ENCODE results near the gene ACAD9.

The ACAD9 gene

DNA sequence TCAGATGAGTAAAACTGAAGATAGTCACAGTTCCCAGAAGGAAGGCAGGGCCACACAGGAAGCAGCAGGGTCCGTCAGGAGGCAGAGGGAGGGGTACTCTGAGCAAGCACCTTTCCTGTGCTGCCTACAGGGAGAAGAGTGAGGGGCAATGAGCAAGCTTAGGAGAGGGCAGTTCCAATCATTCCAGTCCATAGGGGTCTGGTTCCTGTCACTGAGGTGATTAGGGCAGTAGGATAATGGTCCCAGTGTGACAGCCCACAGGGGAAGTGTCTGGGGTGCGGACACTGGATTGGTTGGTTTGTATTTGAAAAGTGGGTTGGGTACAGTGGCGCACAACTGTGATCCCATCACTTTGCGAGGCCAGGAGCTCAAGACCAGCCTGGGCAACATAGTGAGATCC, 7.1 kb upstream of the ACAD9 start:
- TF ChIP-seq POLR2A (IDR thresholded peaks at IDR 0.05; ENCODE audit: low read length) (no peak), GATA1 (IDR thresholded peaks at IDR 0.05; ENCODE audit: low read depth, low read length) (no peak)
- no peak for DNase-seq

DNA sequence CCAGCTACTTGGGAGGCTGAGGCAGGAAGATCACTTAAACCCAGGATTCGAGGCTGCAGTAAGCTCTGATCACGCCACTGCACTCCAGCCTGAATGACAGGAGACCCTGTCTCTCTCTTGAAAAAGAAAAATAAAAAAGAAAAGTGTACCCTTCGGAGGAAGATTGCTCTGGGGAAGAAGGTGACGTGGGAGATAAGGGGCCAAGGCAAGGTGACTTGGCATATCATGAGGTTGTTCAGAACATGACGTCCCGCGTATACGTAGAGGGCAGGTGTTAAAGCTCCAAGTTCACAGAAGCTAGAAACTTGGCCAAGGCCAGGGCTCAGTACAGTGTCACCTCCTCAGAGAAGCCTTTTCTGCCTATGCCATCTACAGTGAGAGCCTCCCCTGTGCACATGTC, 6.7 kb upstream of the ACAD9 start:
- TF ChIP-seq GATA1 (IDR thresholded peaks at IDR 0.05; ENCODE audit: low read depth, low read length) (no peak), POLR2A (IDR thresholded peaks at IDR 0.05; ENCODE audit: low read length) (no peak)
- peak; percentile 24 to 27 for DNase-seq

DNA sequence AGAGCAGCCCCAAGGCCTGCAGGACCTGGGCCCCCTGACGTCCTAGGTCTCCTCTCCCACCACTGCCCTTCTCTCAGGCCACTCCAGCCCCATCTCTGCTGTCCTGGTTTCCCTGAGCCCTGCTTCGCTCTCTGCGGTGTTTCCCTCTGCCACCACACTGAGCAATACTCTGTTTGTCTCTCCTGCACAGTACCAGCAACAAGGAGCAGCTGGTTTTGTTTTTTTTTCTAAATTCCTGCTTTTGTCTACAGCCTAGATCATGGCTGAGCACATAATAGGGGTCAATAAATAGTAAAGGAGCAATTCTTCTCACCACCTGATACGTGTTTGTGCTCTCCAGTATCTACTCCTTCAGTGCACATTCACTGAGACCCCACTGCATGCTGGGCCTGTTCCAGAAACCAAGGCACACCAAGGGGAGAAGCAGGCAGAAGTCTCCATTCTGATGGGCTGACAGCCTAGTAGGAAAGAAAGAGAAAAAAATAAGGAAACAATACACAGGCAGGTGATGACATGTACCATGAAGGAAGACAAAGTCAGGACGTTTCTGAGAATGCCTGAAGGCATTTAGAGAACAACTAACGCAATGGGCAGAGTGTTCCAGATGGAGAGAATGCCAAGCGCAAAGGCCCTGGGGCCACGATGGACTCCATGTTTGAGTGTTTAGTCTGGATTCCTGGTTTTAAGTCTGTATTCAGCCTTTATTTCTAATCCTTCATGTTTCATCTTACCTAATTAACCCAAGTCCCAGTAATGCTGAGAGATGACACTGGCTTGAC, 6.0 kb upstream of the ACAD9 start:
- DNase-seq: no peak
- no peak for TF ChIP-seq GATA1 (IDR thresholded peaks at IDR 0.05; ENCODE audit: low read depth, low read length)
- TF ChIP-seq POLR2A (IDR thresholded peaks at IDR 0.05; ENCODE audit: low read length): no peak

DNA sequence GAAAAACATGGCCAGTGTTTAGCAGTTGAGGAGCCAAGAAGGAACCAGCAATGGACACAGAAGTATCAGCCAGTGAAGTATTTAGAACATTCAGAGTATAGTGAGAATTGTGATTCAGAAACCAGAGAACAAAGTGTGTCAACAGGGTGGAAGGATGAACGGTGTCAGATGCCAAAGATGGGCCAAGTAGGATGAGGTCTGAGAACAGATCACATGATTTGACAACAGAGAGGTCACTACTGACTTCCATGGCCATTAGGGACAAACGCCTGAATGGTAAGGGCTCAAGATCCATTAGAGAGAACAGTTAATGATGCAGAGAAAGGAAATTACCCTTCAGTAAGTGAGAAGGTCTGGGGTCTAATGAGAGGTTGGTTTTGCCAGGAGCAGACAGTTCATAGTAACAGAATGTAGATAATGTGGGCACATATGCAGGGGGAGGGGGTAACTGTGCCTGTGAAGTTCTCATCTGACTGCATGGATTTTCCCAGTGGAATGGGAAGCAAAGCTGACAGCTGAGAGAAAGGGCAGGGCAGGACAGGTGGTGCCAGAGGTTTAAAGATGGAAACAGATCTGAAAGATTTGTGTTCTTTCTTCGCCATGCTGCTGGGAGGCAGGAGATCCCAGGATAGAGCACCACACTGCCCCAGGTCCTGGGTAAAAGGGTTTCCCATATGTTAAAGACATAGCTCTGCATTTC, 4.8 kb upstream of the ACAD9 start:
- DNase-seq: no peak
- no peak for TF ChIP-seq GATA1 (IDR thresholded peaks at IDR 0.05; ENCODE audit: low read depth, low read length)

DNA sequence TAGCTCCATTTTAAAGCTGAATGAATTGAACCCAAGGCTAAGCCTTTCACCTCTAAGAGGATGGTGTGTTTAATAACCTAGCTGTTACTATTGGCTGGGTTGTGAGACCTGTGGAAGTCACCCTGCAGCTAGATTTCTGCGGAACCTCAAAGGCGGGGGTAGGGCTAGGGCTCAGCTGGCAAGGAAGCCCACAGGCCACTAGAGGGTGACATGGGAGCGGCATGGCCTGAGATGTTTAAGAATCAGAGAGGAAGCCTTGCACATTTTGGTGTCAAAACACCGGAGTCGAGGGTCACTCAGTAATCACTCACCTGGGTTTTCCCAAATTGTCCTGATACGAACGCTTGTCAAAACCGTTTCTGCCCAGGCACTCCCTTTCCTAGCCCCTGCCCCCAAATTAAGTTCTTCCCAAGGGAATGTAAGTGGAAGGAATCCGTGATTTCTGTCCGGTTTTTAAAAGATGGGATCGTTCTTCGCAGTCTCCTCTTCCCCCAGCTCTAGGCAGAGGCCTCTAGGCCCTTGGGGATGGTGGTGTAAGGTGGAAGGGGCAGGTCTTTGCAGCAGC, 3.8 kb upstream of the ACAD9 start:
- TF ChIP-seq GATA1 (IDR thresholded peaks at IDR 0.05; ENCODE audit: low read depth, low read length) (no peak), POLR2A (IDR thresholded peaks at IDR 0.05; ENCODE audit: low read length) (no peak)
- peak; percentile 66 to 69 for DNase-seq

DNA sequence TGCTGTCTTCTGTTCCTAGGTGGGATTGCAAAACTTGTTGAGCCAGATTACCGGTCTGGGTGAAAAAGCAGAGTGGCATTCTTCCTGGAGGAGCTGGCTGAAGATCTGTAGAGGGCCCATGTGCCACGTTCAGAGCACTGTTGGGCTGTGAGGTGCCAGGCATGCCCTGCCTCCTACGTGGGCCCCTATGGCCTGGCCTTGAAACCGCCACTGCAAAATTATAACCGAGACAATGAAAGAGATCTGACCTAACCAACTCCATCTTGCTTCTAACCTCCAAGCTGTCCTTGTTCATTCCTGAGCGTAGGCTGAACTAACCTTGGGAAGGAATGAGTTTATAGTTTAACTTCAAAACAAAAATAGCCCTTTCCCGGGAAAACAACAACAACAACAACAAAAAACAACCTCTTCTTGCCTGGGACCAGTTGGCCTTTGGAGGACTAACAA, 1.4 kb upstream of the ACAD9 start:
- TF ChIP-seq POLR2A (IDR thresholded peaks at IDR 0.05; ENCODE audit: low read length) (no peak), GATA1 (IDR thresholded peaks at IDR 0.05; ENCODE audit: low read depth, low read length) (no peak)
- no peak for DNase-seq

DNA sequence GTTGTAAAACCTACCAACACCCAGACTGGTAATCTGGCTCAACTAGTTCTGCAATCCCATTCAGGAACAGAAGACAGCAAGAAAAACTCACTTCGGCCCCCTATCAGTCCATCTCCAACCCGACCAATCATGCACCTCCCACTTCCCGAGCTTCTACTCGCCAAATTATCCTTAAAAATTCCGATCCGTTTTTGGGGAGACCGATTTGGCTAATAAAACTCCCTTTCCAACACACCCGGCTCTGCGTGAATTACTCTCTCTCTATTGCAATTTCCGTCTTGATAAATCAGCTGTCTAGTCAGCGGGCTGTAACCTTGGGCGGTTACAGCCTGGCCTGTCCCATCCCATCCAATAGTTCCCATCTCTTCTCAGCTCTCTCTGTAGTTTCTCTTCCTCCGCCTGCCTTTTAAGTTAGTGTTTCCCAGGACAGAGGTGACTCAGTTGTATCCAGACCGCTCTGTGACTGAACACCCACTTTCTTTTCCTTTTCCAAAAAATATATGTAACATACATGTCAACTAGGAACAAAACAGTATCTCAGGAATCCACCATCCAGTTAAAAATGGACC, 780 bp upstream of the ACAD9 start:
- TF ChIP-seq GATA1 (IDR thresholded peaks at IDR 0.05; ENCODE audit: low read depth, low read length): no peak
- TF ChIP-seq POLR2A (IDR thresholded peaks at IDR 0.05; ENCODE audit: low read length): no peak
- peak; percentile 77 to 87 for DNase-seq

DNA sequence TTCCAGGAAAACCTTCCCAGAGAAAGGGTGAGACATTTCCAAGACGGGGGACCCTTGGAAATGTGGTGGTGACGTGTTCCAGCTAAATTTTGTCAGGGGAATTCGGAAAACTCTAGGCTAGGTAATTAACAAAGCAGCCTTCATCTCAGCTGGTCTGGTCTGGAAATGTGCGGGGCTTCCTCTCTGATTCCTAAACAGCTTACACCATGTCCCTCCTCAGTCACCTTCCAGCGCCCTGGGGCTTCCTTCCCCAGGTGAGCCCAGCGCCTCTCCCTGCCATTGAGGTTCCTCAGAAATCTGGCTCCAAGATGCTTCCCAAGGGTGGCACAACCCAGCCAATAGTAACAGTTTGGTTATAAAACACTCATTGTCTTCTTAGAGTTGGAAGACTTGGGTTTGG, 571 bp downstream of the ACAD9 start:
- no peak for TF ChIP-seq POLR2A (IDR thresholded peaks at IDR 0.05; ENCODE audit: low read length)
- no peak for TF ChIP-seq GATA1 (IDR thresholded peaks at IDR 0.05; ENCODE audit: low read depth, low read length)
- DNase-seq: peak; percentile 54 to 65

DNA sequence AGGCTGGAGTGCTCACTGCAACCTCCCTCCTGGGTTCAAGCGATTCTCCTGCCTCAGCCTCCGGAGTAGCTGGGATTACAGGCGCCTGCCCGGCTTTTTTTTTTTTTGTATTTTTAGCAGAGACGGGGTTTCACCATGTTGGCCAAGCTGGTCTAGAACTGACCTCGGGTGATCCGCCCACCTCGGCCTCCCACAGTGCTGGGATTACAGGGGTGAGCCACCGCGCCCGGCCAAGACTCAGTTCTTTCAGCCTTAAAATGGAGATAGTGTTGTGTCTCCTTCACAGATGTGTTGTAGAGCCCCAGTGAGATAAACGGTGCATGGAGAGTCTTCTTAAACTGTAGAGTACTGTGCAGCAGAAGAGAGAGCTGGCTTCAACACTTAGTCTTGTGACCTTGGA, 1.0 kb downstream of the ACAD9 start:
- DNase-seq: peak in 1 of 2 experiments; percentile 18

DNA sequence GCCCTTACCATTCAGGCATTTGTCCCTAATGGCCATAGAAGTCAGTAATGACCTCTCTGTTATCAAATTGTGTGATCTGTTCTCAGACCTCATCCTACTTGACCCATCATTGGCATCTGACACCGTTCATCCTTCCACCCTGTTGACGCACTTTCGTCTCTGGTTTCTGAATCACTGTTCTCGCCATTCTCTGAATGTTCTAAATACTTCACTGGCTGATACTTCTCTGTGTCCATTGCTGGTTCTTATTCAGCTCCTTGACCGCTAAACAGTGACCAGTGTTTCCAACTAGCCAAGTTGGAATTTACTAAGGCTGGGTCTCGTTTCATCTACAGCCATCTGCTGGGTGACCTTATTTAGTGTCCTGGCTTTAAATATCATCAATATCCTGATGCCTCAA, 2.2 kb downstream of the ACAD9 start:
- DNase-seq: no peak
- TF ChIP-seq GATA1 (IDR thresholded peaks at IDR 0.05; ENCODE audit: low read depth, low read length) (no peak), POLR2A (IDR thresholded peaks at IDR 0.05; ENCODE audit: low read length) (no peak)

DNA sequence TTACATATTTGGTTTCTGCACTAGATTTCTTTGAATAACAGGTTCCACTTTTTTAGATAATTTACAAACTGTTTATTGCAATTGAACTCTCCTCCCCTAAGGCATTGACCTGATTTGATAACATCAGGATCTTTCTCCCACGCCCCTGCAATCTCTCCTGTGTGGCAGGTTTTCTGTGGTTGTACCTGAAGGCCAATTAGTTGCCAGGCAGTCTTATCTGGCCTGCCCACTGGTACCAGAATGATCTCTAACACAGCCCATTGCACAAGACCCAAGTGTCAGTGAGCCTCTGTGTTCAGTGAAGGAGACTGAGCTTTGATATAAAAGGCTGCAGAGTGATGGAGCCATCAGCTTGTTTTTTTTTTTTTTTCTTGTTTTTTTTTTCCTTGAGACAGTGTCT, 3.3 kb downstream of the ACAD9 start:
- TF ChIP-seq POLR2A (IDR thresholded peaks at IDR 0.05; ENCODE audit: low read length) (no peak), GATA1 (IDR thresholded peaks at IDR 0.05; ENCODE audit: low read depth, low read length) (no peak)
- peak; percentile 40 to 58 for DNase-seq

DNA sequence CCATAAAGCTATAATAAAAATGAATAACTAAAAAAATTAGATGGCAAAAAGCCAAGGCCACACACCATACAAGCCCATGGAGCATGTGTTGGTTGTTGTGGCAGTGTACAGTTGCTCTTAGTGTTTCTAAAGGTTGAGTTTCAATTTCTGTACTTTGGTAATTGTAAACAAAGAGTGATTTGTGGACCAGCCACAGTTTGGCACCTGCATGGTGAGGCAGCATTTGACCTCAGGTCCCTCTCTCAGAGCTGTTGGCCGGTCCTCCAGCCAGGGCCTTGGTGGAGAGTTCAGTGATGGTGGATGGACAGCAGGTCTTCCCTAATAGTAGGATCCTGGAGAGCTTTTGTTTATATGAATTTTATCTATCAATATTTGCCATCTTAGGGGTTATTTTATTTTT, 5.6 kb downstream of the ACAD9 start:
- TF ChIP-seq POLR2A (IDR thresholded peaks at IDR 0.05; ENCODE audit: low read length) (no peak), GATA1 (IDR thresholded peaks at IDR 0.05; ENCODE audit: low read depth, low read length) (no peak)
- DNase-seq: no peak

DNA sequence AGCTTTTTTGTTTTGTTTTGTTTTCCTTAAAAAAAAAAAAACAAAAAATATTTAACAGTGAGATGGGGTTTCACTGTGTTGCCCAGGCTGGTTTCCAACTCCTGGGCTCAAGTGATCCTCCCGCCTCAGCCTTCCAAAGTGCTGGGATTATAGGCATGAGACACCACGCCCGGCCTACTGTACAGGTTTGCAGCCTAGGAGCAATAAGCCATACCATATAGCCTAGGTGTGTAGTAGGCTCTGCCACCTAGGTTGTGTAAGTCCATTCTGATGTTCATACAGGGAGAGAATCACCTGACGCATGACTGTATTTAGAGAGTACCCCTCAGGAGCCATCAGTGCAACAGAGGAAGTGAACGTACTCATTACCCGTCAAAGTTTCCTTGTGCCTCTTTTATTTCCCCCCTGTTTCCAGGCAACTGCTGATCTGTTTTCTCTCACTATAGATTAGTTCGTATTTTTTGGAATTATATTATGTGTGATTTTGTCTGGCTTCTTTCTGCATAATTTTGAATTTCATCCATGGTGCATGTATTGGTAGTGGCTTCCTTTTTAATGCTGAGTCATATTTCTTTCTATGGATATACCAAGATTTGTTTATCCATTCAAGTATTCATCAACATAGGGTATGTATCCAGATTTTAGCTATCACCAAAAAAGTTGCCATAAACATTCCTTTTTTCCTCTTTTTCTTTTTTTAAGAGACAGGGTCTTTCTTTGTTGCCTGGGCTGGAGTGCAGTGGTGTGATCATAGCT, 9.9 kb downstream of the ACAD9 start:
- no peak for DNase-seq
- TF ChIP-seq POLR2A (IDR thresholded peaks at IDR 0.05; ENCODE audit: low read length): no peak
- no peak for TF ChIP-seq GATA1 (IDR thresholded peaks at IDR 0.05; ENCODE audit: low read depth, low read length)

Measured in erythroblast (primary cell).